ENCODE results near the gene KANSL3.

The KANSL3 gene

GRCh38 chr2:96680561-96681141 lies 42.5 kb upstream of the KANSL3 start:
- TF ChIP-seq, protein P1, sequence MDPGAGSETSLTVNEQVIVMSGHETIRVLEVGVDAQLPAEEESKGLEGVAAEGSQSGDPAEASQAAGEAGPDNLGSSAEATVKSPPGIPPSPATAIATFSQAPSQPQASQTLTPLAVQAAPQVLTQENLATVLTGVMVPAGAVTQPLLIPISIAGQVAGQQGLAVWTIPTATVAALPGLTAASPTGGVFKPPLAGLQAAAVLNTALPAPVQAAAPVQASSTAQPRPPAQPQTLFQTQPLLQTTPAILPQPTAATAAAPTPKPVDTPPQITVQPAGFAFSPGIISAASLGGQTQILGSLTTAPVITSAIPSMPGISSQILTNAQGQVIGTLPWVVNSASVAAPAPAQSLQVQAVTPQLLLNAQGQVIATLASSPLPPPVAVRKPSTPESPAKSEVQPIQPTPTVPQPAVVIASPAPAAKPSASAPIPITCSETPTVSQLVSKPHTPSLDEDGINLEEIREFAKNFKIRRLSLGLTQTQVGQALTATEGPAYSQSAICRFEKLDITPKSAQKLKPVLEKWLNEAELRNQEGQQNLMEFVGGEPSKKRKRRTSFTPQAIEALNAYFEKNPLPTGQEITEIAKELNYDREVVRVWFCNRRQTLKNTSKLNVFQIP (CRISPR knock-in tag; IDR thresholded peaks at IDR 0.05; ENCODE audit: borderline replicate concordance, low read depth): no peak
- no peak for TF ChIP-seq ISL1 (CRISPR knock-in tag; IDR thresholded peaks at IDR 0.05)
- TF ChIP-seq ZFP3 (CRISPR knock-in tag; IDR thresholded peaks at IDR 0.05): no peak
- no peak for TF ChIP-seq CSDC2 (CRISPR knock-in tag; IDR thresholded peaks at IDR 0.05)
- no peak for TF ChIP-seq TOX (CRISPR knock-in tag; IDR thresholded peaks at IDR 0.05; ENCODE audit: borderline replicate concordance)
- no peak for TF ChIP-seq ZC3H10 (CRISPR knock-in tag; IDR thresholded peaks at IDR 0.05)
- no peak for TF ChIP-seq TCF4 (CRISPR knock-in tag; IDR thresholded peaks at IDR 0.05; ENCODE audit: borderline replicate concordance)
- no peak for TF ChIP-seq ZFP30 (CRISPR knock-in tag; IDR thresholded peaks at IDR 0.05)
- TF ChIP-seq ZNF8 (CRISPR knock-in tag; IDR thresholded peaks at IDR 0.05): no peak
- no peak for TF ChIP-seq ARNTL (CRISPR knock-in tag; IDR thresholded peaks at IDR 0.05; ENCODE audit: borderline replicate concordance, low read depth)
- TF ChIP-seq GLIS3 (CRISPR knock-in tag; IDR thresholded peaks at IDR 0.05): no peak
- no peak for TF ChIP-seq RARB (CRISPR knock-in tag; IDR thresholded peaks at IDR 0.05)
- no peak for TF ChIP-seq ZNF565 (CRISPR knock-in tag; conservative IDR thresholded peaks at IDR 0.05; ENCODE audit: low read depth)
- TF ChIP-seq PPARA (CRISPR knock-in tag; IDR thresholded peaks at IDR 0.05; ENCODE audit: borderline replicate concordance): no peak
- TF ChIP-seq ESRRG (CRISPR knock-in tag; IDR thresholded peaks at IDR 0.05): no peak
- no peak for TF ChIP-seq OSR1 (CRISPR knock-in tag; IDR thresholded peaks at IDR 0.05)
- no peak for TF ChIP-seq BACH2 (CRISPR knock-in tag; IDR thresholded peaks at IDR 0.05; ENCODE audit: borderline replicate concordance)
- no peak for TF ChIP-seq ZNF70 (CRISPR knock-in tag; IDR thresholded peaks at IDR 0.05)
- no peak for TF ChIP-seq CSRNP3 (CRISPR knock-in tag; IDR thresholded peaks at IDR 0.05)
- ATAC-seq: no peak

- ATAC-seq: no peak
- TF ChIP-seq CSDC2 (CRISPR knock-in tag; IDR thresholded peaks at IDR 0.05): no peak
- no peak for TF ChIP-seq ESRRG (CRISPR knock-in tag; IDR thresholded peaks at IDR 0.05)
- TF ChIP-seq, protein P2, sequence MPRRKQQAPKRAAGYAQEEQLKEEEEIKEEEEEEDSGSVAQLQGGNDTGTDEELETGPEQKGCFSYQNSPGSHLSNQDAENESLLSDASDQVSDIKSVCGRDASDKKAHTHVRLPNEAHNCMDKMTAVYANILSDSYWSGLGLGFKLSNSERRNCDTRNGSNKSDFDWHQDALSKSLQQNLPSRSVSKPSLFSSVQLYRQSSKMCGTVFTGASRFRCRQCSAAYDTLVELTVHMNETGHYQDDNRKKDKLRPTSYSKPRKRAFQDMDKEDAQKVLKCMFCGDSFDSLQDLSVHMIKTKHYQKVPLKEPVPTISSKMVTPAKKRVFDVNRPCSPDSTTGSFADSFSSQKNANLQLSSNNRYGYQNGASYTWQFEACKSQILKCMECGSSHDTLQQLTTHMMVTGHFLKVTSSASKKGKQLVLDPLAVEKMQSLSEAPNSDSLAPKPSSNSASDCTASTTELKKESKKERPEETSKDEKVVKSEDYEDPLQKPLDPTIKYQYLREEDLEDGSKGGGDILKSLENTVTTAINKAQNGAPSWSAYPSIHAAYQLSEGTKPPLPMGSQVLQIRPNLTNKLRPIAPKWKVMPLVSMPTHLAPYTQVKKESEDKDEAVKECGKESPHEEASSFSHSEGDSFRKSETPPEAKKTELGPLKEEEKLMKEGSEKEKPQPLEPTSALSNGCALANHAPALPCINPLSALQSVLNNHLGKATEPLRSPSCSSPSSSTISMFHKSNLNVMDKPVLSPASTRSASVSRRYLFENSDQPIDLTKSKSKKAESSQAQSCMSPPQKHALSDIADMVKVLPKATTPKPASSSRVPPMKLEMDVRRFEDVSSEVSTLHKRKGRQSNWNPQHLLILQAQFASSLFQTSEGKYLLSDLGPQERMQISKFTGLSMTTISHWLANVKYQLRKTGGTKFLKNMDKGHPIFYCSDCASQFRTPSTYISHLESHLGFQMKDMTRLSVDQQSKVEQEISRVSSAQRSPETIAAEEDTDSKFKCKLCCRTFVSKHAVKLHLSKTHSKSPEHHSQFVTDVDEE (CRISPR knock-in tag; IDR thresholded peaks at IDR 0.05): no peak
- TF ChIP-seq, protein P3, sequence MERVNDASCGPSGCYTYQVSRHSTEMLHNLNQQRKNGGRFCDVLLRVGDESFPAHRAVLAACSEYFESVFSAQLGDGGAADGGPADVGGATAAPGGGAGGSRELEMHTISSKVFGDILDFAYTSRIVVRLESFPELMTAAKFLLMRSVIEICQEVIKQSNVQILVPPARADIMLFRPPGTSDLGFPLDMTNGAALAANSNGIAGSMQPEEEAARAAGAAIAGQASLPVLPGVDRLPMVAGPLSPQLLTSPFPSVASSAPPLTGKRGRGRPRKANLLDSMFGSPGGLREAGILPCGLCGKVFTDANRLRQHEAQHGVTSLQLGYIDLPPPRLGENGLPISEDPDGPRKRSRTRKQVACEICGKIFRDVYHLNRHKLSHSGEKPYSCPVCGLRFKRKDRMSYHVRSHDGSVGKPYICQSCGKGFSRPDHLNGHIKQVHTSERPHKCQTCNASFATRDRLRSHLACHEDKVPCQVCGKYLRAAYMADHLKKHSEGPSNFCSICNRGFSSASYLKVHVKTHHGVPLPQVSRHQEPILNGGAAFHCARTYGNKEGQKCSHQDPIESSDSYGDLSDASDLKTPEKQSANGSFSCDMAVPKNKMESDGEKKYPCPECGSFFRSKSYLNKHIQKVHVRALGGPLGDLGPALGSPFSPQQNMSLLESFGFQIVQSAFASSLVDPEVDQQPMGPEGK (CRISPR knock-in tag; IDR thresholded peaks at IDR 0.05; ENCODE audit: borderline replicate concordance): no peak
- TF ChIP-seq ISL1 (CRISPR knock-in tag; IDR thresholded peaks at IDR 0.05): no peak
- TF ChIP-seq RARB (CRISPR knock-in tag; IDR thresholded peaks at IDR 0.05): no peak
- TF ChIP-seq ARNTL (CRISPR knock-in tag; IDR thresholded peaks at IDR 0.05; ENCODE audit: borderline replicate concordance, low read depth): no peak
- no peak for TF ChIP-seq ZFP30 (CRISPR knock-in tag; IDR thresholded peaks at IDR 0.05)
- no peak for TF ChIP-seq ZNF70 (CRISPR knock-in tag; IDR thresholded peaks at IDR 0.05)
- TF ChIP-seq CSRNP3 (CRISPR knock-in tag; IDR thresholded peaks at IDR 0.05): no peak
- no peak for TF ChIP-seq PPARA (CRISPR knock-in tag; IDR thresholded peaks at IDR 0.05; ENCODE audit: borderline replicate concordance)
- TF ChIP-seq ZNF565 (CRISPR knock-in tag; conservative IDR thresholded peaks at IDR 0.05; ENCODE audit: low read depth): no peak
- no peak for TF ChIP-seq OSR1 (CRISPR knock-in tag; IDR thresholded peaks at IDR 0.05)
- TF ChIP-seq BACH2 (CRISPR knock-in tag; IDR thresholded peaks at IDR 0.05; ENCODE audit: borderline replicate concordance): no peak
- no peak for TF ChIP-seq TCF4 (CRISPR knock-in tag; IDR thresholded peaks at IDR 0.05; ENCODE audit: borderline replicate concordance)
- no peak for TF ChIP-seq GLIS3 (CRISPR knock-in tag; IDR thresholded peaks at IDR 0.05)
- no peak for TF ChIP-seq ZNF8 (CRISPR knock-in tag; IDR thresholded peaks at IDR 0.05)
These were observed 41.7 kb upstream of the KANSL3 start for GRCh38 chr2:96679848-96680247.
